ENCODE results near the gene PLAAT4.

Gene PLAAT4

DNA sequence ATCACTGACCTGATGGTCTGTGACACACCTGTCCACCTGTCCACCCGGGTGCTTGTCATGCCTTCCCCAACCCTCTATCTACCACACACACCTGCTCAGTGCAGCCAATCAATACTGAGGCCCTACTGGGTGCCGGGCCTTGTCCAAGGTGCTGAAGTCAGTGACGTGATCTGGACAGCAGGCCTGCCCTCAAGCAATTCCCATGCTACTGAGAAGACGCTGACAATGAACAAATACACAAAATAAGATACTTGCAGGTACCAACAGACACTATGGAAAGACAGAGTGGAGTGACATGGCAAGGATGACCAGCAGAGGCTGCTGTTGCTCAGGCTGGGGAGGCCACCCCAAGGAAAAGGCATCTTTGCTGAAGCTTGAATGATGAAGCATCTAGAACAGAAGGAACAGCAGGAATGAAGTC, 56.4 kb downstream of the PLAAT4 start:
- H3K4me3 ChIP-seq (ENCODE audit: low read length), result no peak overlapping the region
- DNase-seq (ENCODE audit: low read depth, low spot score), result peak; percentile 23

- DNase-seq (ENCODE audit: low read depth, low spot score), result no peak
- no peak overlapping the region for H3K4me3 ChIP-seq (ENCODE audit: low read length)
Observed at GRCh38 chr11:63595296-63595695, 58.7 kb downstream of the PLAAT4 start.
